GM21717 (cell line): ENCODE data around the gene USP12.
A peak's percentile ranks its signal among the peaks of the same experiment; 100 is the strongest.
"Not testable (repeated sequence)": the region's sequence is repeated elsewhere in the genome, so short reads cannot be mapped to it uniquely, and the experiment has no call there.

Experiments used
- ATAC-seq: cut with Tn5 transposase; IDR thresholded peaks from one replicate; pipeline ENCODE4 v1.9.1; 2021; ENCODE audit warnings: mild to moderate bottlenecking, moderate library complexity; ENCODE audit not compliant: unreplicated experiment

Gene USP12

DNA sequence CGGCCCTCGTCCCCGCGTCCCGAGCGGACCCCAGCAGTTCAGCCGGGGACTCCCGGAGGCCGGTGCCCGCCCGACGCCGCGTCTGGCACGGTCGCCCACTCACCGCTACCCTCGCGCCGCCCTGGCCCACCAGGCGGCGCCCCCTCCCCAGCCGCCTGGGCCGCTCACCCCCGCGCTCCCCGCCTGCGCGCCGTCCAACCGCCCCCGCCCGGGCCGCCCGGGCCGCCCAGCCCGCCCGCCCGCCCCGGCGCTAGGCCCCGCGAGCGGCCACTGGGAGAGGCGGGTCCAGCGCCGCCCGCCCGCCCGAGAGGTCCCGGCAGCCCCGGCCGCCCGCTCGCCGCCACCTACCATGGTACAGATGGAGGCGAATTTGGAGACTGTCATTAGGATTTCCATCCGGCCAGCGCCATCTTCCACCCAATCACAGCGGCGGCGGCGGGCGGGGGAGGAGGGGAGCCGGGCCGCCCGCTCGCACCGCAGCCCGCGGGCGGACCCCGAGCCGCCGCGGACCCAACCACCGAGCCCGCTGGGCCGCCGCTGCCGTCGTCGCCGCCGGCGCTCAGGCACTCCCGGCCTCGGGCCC lies at the start of gene USP12:
USP12 (minus strand) TSS at position 568 of the 583 bp plus-strand sequence; CDS start at position 396, 172 bp downstream.
- peak; percentile 19 for ATAC-seq

DNA sequence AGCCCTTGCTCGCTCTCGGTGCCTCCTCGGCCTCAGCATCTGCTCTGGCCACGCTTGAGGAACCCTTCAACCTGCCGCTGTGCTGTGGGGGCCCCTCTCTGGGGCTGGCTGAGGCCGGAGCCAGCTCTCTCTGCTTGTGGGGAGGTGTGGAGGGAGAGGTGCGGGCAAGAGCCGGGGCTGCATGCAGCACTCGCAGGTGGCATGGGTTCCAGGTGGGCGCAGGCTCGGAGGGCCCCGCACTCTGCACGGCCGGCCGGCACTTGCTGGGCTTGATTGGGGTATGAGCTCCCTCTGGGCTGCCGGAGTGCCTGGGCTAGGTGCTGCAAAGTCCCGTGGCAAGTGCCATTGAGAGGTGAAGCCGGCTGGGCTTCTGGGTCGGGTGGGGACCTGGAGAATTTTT lies 48.0 kb upstream of the USP12 start:
- ATAC-seq = no peak

DNA sequence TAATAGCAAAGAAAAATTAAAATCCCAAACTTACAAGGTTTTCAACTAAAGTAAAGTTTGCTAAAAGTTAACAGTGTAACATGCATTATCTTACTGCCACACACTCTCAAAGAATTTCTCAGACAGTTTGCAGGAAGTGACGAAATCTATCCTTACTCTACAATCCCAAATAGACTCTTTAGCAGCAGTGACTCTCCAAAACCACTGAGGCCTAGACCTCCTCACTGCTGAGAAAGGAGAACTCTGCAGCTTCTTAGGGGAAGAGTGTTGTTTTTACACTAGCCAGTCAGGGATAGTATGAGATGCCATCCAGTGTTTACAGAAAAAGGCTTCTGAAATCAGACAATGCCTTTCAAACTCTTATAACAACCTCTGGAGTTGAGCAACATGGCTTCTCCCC lies 47.2 kb upstream of the USP12 start:
- ATAC-seq = not testable (repeated sequence)

DNA sequence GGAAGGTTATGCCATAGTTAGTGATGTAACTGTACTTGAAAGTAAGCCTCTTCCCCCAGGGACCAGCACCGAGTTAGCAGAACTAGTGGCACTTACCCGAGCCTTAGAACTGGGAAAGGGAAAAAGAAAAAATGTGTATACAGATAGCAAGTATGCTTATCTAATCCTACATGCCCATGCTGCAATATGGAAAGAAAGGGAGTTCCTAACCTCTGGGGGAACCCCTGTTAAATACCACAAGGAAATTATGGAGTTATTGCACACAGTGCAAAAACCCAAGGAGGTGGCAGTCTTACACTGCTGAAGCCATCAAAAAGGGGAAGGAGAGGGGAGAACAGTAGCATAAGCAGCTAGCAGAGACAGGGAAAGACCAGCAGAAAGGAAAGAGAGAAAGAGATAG lies 46.2 kb upstream of the USP12 start:
- ATAC-seq = not testable (repeated sequence)

GRCh38 chr13:27213386-27213785 lies 41.8 kb upstream of the USP12 start:
- ATAC-seq = not testable (repeated sequence)

DNA sequence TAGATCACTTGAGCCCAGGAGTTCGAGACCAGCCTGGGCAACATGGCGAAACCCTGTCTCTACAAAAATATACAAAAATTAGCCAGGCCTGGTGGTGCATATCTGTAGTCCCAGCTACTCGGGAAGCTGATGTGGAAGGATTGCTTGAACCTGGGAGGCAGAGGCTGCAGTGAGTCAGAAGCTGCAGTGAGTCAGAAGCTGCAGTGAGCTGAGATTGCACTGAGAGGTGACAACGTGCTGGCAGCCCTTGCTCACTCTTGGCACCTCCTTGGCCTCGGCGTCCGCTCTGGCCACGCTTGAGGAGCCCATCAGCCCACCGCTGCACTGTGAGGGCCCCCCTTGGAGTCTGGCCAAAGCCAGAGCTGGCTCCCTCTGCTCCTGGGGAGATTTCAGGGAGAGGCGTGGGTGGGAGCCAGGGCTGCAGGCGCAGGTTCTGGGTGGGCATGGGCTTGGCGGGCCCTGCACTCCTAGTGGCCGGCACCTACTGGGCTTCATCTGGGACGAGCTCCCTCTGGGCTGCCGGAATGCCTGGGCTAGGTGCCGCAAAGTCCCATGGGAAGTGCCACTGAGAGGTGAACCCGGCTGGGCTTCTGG lies 40.3 kb upstream of the USP12 start:
- no peak for ATAC-seq

DNA sequence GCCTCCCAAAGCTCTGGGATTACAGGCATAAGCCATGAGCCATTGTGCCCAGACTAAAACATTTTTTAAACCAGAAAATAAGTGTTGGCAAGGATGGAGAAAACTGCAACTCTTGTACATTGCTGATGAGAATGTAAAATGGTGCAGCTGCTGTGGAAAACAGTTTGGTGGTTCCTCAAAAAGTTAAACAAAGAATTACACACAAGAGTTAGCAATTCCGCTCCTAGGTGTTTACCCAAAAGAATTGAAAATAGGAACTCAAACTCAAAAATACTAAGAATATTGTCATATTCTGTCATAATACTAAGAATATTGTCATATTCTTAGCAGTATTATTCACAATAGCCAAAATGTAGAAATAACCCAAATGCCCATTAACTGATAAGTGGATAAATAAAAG lies 39.7 kb upstream of the USP12 start:
- ATAC-seq = no peak

- no peak for ATAC-seq
These were observed 36.9 kb upstream of the USP12 start for GRCh38 chr13:27208514-27208913.

DNA sequence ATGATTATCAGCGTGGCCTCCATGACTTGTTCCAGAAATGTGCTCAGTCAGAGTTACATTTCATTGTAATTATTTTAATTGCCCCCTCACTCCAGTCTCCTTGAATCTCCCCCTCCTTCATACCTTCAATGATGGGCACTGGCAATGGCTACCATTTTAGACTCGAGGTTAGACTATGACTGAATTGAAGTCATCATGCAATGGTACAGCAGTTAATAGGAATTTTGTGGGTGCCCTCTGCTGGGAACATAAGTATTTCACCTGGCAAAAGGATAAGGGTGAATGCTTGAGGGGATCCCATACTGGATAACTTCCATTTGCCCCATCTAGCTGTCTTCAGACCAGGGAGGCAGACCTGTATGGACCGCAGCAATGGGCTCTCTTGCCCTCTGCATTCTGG lies 32.2 kb upstream of the USP12 start:
- no peak for ATAC-seq

- ATAC-seq = no peak
These were observed 31.6 kb upstream of the USP12 start for GRCh38 chr13:27203186-27203585.

- no peak for ATAC-seq
These were observed 30.1 kb upstream of the USP12 start for GRCh38 chr13:27201661-27202060.

GRCh38 chr13:27200413-27201070 lies 28.9 kb upstream of the USP12 start:
- no peak for ATAC-seq

GRCh38 chr13:27199696-27200095 lies 28.1 kb upstream of the USP12 start:
- ATAC-seq = no peak

DNA sequence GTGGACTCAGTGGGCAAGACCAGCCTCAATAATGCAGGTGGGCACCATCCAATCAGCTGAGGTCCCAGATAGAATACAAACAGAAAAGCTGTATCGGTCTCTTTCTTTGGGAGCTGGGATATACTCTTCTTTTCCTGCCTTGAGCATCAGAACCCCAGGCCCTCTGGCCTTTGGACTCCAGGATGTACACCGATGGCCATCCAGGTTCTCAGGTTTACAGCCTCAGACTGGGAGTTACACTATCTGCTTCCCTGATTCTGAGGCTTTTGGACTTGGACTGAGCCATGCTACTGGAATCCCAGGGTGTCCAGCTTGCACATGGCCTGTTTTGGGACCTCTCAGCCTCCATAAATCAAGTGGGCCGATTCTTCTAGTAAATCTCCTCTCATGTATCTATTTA lies 27.6 kb upstream of the USP12 start:
- no peak for ATAC-seq

DNA sequence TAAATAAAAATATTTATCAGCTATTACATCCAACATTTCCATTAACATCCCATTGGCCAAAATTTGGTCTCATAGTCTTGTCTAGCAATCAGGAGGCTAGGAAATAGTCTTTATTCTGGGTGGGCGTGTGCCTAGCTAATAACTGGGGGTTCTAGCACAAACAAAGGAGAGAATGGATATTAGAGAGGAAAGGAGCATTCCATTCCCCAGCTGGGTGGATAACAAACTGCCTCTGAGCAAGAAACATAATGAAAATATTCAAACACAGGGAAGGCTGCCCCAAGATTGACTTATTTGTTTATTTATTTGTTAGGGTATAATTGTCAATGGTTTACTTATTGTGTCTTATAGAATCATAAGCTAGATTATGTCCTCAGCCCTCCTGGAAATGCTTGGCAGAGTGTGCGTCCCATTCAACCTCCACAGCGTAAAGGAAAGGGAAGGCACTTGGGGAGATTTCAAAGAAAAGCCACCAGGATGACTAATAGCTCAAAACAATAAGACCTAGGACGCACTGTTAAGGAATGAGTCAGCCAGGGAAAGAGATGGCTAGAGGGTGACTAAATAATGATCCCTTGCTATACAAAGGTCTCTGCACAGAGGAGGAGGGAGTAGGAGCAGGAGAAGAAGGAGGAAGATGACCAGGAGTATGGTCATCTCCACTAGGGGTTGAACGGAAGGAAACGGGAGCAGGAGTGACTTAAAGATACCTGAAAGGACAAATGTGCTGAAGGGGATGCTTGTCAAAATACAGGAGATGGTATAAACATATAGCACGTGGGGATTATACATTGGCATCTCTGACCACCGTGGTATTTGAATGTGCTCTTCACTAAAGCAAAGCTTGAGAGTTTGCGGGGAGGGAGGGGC lies 23.5 kb upstream of the USP12 start:
- ATAC-seq = no peak

- no peak for ATAC-seq
These were observed 22.6 kb upstream of the USP12 start for GRCh38 chr13:27194209-27194608.

DNA sequence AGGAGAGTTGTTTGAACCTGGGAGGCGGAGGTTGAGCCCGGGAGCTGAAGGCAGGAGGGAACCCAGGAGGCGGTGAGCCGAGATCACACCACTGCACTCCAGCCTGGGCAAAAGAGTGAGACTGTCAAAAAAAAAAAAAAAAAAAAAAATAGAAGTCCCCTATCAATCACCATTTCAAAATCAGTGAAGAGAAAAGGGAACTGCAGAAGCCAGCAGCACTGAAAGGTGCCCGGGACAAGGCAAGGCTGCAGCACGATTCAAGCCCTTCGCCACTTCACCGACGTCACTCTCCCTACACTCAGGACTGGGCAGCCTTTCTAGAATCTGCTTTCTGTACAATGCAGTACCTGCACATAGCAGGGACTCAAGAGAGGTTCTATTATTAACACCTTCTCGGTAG lies 21.9 kb upstream of the USP12 start:
- ATAC-seq = no peak

- no peak for ATAC-seq
These were observed 21.4 kb upstream of the USP12 start for GRCh38 chr13:27192973-27193372.

DNA sequence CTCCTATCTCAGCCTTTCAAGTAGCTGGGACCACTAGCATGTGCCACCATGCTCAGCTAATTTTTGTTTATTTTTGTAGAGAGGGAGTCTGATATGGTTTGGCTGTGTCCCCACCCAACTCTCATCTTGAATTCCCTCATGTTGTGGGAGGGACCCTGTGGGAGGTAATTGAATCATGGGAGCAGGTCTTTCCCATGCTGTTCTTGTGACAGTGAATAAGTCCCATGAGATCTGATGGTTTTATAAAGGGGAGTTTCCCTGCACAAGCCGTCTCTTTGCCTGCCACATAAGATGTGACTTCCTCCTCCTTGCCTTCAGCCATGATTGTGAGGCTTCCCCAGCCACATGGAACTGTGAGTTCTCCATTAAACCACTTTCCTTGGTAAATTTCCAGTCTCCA lies 20.8 kb upstream of the USP12 start:
- ATAC-seq = not testable (repeated sequence)

GRCh38 chr13:27189192-27189591 lies 17.6 kb upstream of the USP12 start:
- no peak for ATAC-seq

DNA sequence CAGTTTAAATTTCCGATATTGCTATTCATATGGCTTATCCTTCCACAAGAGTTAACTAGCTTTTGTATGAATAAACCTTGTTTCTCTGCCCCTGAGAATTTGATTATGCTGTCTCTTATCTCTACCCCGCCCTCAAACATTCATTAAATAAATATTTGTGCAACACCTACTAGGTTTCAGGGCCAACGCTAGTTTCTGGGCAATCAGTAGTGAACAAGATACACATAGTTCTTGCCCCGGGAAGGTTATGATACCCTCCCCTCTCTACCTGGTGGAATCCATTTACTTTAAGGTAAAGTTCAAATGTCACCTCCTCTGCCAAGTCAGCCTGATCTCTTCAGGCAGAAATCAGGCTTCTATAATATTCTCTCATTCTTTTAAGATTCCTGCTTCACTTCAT lies 16.6 kb upstream of the USP12 start:
- ATAC-seq = no peak

DNA sequence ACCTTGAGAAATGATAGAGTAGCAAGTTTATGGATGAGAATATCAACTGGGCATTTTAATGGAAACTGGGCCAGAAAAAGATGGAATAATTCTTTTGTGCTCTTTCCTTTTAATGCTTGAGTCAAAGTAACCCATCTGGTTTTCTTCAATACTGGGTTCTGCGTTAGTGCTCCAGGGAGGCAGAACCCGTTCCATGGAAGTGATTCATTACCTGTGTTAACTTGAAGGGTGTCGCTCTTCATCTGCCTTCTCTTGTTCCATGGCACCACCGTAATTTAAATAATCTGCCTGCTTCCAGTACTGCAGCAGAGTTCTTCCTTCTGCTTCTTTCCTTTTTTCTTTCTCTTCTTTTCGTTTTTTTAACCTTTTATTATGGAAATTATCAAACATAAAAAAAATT lies 14.7 kb upstream of the USP12 start:
- ATAC-seq = no peak
